ENCODE results near the gene RNU5D-1.
A peak's percentile ranks its signal among the peaks of the same experiment; 100 is the strongest.
"Not testable (repeated sequence)": the region's sequence is repeated elsewhere in the genome, so short reads cannot be mapped to it uniquely, and the experiment has no call there.

RNU5D-1 gene

DNA sequence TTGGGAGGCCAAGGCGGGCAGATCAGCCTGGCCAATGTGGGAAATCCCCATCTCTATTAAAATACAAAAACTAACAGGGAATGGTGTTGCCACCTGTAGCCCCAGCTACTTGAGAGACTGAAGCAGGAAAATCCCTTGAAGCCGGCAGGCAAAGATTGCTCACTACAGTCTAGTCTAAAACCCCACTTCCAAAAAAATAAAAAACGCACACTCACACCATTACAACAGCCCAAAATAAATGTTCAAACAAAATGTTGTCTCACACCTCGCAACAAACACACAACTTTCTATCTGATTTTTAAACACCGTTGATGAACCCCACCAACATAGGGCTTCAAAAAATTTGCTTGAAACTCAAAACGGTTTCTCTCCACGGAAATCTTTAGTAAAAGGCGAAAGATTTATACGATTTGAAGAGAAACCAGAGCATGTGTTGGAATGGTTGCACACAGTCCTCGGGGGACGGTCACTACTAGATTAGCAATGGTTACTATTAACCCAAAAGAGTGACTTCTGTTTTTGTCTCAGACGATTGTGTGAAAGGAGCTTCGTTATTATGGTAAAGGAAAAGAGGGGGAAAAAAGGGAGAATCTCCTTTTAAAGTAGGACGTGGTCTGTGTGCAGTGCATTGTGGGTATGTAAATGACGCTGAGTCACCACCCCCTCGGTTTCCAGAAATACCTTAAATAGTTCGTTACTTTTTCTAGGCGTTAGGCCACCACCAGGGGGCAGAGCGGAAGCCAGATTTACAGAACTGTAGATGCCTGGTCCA lies at the start of gene RNU5D-1:
Gene RNU5D-1, minus strand, starts transcription at position 430 of the 772 bp plus-strand sequence.
- peak; percentile 92 to 94 for DNase-seq (ENCODE audit: low read depth in 2 of 2)

DNA sequence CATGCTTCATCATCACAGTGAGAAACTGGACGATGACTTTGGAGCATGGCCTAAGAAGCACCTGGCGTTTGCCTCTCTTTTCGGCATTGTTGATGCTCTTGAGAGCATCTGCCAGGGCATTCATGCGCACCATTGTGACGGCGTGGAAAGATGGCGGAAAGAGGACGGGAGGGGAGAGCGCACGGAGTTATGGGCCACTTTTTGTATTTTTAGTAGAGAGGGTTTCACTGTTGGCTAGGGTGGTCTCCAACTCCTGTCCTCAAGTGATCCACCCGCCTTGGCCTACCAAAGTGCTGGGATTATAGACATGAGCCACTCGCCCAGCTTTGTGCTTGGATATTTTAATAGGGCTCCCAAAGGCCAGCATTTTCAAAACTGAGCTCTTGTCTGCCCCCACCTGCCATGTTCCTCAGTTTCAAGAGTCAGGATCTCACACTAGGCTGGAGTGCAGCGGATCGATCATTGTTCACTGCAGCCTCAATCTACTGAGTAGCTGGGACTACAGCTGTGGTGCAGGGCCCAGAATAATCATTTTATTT lies 49.7 kb upstream of the RNU5D-1 start:
- no peak for DNase-seq (ENCODE audit: low read depth in 2 of 2)

DNA sequence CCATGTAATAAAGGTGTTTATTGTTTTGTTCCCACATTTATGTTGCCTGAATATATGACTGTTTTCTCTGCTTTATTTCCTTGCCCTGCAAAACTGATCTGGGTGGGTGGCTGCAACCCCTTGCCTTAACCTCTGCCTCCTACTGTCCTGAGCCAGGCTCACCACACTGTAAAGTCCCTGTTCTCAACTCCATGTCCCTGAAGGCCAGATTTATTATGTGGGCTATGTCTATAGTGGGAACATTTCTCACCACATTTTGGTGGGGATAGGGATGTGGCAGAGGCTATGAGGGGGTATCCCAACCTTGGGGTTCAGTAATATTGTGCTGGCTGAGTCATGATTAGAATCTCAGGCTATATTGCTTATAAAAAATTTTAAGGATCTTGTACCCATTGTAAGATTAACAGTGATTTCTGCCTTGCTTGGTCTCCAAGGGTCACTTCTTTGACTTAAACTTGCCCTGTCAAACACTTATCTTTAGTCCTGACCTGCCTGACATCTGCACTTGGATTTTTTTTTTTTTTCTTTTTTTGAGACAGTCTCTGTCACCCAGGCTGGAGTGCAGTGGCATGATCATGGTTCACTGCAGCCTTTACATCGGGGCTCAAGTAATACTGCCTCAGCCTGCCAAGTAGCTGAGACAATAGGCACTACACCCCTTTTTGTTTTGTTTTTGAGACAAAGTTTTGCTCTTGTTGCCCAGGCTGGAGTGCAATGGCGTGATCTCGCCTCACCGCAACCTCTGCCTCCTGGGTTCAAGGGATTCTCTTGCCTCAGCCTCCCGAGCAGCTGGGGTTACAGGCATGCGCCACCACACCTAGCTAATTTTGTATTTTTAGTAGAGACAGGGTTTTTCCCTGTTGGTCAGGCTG lies 48.0 kb upstream of the RNU5D-1 start:
- no peak for DNase-seq (ENCODE audit: low read depth in 2 of 2)

DNA sequence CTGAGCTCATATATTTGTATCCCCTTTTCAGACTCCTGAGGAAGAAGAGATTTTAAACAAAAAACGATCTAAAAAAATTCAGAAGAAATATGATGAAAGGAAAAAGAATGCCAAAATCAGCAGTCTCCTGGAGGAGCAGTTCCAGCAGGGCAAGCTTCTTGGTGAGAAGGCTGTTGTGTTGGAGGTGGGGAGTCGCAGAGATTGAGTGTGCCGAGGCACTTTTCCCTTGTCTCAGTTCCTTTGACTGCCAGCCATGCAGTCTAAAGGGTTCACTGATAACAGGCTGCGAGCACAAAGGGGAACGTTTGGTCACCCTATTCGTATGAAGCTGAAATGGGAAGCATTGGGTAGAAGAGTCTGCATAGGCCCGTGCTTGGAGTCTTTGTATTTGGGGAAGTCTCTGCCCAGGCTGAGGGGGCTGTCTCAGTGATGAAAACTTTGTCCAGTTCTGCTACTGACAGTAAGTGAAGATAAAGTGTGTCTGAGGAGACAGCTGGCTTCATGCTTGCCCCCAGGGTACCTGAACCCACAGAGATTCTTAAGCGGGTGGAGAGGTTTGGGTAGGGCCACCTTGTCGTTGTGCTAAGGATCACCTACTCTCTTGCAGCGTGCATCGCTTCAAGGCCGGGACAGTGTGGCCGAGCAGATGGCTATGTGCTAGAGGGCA lies 47.1 kb upstream of the RNU5D-1 start:
- DNase-seq (ENCODE audit: low read depth in 2 of 2): no peak

DNA sequence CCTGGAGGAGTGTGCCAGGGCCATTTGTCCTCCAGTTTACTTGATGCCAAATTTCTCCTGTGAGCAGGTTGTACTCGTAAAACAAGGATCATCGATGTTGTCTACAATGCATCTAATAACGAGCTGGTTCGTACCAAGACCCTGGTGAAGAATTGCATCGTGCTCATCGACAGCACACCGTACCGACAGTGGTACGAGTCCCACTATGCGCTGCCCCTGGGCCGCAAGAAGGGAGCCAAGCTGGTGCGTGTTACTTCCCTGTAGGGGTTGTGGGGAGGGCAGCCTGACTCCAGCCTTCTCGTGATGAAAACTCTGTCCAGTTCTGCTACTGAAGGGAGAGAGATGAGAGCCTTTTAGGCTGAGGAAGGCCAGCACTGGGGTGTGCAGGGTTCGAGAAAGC lies 46.6 kb upstream of the RNU5D-1 start:
- DNase-seq (ENCODE audit: low read depth in 2 of 2): no peak

DNA sequence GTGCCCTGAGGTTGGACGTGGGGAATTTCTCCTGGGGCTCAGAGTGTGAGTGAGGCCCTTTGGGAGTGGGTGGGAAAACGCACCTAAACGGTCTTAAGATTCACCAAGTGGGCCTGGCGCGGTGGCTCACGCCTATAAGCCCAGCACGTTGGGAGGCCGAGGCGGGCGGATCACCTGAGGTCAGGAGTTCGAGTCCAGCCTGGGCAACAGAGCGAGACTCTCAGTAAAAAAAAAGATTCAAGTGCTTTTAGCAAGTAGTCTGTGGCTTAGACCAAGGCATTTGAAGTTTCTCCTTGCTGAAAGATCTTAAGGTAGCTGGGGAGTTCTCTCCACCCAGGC lies 45.7 kb upstream of the RNU5D-1 start:
- DNase-seq (ENCODE audit: low read depth in 2 of 2): no peak

DNA sequence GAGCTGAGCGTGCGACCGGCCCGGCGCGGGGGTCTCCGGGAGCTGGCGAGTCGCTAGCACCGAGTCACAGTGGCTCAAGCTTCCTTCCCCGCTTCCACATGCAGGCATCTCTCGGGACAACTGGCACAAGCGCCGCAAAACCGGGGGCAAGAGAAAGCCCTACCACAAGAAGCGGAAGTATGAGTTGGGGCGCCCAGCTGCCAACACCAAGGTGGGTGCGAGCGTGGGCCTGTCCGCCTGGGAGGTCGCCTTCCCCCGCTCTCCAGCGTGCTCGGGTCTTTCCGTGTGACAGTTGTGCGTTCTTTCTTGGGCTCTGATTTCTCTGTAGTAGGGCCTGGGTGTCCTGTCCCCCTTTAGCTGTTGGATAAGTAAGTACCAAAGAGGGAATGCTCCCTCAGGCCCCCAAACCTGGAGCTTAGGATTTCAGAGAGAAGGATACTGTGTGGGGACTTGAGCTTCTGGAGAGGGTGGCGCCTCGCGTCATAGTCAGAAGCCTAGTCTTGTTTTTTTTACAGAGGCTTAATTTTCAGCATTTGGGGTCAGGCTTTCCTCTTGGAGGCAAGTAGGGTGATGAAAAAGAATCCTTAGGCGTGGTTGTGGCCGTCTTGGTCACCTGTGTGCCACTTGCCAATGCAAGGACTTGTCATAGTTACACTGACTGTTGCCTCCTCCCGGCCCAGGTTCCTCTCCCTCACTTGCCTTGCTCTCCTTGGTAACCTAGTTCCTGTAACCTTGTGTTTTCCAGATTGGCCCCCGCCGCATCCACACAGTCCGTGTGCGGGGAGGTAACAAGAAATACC lies 45.2 kb upstream of the RNU5D-1 start:
- no peak for DNase-seq (ENCODE audit: low read depth in 2 of 2)

DNA sequence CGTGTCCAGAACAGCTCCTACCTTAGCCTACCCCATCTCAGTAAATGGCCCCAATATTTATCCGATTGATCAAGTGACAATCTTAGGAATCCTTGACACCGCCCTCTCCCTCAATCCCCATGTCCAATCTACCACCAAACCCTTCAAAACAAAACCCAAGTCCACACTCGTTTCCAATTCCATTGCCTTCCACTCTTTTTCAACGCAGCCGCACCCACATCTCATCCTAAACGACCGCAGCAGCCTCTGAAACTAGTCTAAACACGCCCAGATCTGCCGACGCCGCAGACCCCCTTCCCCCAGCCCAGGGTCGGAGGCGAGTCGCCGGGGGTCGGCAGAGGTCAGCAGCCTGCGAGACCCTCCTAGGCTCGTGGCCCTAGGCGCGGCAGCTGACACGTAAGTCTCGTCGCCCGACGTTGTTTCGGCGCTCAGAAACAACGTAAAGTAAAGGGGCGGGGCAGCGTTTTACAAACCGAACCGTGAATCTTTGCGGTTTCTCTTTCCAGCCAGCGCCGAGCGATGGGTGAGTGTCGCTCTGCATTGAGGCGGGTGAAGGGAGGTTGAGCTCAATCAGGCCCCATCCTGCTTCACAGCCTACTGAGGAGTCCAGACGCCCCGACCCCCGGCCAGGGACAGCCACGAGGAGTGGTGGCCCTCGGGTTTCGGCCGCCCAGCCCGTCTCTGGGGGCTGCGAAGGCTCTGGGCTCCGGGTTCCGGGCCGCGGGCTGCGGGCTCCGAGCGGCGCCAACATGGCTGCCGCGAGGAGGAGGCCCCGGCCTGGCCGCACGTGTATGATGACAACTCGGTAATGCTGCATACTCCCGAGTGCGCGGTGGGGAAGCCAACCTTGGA lies 44.3 kb upstream of the RNU5D-1 start, which contains the start of gene RPS8:
Gene RPS8, plus strand, starts transcription at position 463 of the 852 bp plus-strand sequence. Its CDS starts 57 bp downstream, at position 520.
- peak; percentile 74 to 81 for DNase-seq (ENCODE audit: low read depth in 2 of 2)

DNA sequence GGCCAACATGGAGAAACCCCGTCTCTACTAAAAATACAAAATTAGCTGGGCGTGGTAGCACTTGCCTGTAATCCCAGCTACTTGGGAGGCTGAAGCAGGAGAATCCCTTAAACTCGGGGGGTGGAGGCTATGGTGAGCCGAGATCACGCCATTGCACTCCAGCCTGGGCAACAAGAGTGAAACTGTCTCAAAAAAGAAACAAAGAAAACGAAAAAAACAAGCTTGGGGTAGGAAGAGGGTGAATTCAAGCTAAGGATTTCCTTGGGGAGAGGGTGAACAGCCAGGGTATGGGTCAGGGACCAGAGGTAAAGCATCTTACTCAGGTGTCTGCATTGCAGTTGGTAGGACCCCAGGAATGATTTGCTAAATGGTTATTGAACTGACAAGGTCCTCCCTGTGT lies 35.5 kb upstream of the RNU5D-1 start:
- DNase-seq (ENCODE audit: low read depth in 2 of 2): not testable (repeated sequence)

DNA sequence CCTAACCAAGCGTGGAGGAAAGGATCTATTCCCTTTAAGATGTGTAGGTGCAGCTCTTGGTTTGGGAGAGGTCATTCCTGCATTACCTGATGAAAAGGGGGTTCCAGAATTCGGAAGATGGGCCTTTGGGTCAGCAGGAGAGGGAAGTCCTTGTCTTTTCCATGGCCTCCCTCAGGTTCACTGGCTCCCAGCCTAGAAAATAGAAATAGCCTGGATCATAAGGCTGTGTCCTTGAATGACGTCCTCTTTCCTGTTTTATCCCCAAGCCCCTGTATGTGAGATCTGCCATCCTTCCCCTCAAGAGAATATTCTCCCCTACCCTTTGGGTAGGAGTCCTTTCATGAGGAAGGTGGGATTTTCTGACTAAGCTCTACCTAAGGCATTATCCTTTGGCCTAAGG lies 29.9 kb upstream of the RNU5D-1 start:
- no peak for DNase-seq (ENCODE audit: low read depth in 2 of 2)

DNA sequence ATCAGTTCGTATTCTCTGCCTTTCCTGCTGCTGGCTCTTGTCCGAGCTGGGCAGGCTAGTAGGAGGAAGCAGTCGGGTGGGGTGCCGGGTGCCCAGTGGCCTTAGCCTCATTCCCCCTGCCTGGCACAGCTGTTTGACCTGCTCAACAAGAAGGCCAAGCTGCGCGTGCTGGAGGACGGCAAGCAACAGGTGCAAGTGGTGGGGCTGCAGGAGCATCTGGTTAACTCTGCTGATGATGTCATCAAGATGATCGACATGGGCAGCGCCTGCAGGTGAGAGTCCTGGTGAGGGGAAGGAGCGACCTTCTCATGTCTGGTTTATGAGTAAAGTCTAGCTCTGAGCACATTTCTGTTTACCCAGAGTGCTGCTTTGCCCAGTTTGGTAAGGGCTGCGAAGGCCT lies 28.1 kb upstream of the RNU5D-1 start:
- no peak for DNase-seq (ENCODE audit: low read depth in 2 of 2)

DNA sequence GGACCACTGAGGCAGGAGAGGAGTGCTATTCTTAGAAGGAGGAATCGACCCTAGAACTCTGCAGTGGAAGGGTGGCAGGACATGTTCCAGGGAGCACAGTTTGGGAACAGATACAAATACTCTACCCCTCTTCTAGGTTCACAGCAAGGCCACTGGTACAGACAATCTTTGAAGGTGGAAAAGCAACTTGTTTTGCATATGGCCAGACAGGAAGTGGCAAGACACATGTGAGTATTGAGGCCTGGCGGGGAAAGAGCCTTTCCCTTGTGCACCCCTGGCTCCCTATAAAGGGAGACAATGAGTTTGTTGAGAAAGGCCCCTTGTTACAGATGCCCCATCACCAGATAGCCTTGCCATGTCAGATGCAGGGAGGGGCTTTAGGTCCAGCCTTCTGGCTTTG lies 26.4 kb upstream of the RNU5D-1 start:
- DNase-seq (ENCODE audit: low read depth in 2 of 2): no peak

DNA sequence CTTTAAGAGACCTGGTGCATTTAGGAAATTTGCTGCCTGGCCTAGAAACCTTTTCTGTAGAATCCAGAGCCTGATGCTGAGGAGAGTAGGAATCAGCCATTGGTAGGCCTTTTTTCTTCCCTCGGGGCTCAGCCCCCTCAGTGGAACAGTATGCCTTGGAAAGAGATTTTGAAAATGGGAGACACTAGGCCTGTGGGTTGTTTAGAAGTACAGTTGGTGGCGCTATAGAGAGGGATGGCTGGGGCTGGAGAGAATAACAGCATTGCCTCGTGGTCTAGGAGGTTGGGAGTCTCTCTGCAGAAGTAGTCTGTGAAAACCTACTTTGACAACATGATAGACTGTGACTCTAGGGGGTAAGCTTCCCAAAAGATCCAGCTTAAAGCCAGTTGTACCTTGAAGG lies 16.9 kb upstream of the RNU5D-1 start:
- DNase-seq (ENCODE audit: low read depth in 2 of 2): no peak

DNA sequence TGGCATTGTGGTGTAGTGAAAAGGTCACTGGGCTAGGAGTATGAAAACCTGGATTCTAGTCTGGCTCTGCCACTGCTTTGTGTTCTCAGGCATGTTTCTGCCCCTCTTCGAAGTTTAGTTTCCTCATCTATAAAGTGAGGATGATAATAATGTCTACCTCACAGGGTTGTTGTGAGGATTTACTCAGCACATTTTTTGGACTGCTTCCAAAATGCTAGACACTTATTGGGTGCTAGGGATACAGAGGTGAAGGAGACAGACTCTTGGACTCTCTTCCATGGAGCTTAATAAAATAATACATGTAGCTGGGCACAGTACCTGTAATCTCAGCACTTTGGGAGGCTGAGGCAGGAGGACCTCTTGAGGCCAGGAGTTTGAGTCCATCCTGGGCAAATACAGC lies 12.2 kb upstream of the RNU5D-1 start:
- DNase-seq (ENCODE audit: low read depth in 2 of 2): no peak

DNA sequence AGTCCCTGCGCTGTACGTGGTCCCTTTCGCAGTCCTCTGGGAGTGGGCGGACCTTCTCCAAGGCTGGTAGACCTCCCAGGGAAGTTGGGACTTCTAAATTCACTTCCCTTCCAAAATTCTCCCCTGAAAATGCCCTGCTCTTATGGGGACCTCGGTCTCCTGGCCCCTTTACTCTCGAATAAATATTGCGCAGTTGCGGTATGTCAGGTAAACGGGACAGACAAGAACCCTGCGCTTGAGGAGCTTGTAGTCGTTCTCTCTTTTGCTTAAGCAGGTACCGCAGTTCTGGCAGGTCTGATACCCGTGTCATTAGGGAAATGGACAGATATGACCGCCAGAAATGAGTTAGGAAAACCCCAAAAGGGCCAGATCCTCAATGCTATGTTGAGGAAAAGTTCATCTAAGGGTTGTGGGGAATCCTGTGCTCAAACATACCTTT lies 9.2 kb upstream of the RNU5D-1 start:
- no peak for DNase-seq (ENCODE audit: low read depth in 2 of 2)

DNA sequence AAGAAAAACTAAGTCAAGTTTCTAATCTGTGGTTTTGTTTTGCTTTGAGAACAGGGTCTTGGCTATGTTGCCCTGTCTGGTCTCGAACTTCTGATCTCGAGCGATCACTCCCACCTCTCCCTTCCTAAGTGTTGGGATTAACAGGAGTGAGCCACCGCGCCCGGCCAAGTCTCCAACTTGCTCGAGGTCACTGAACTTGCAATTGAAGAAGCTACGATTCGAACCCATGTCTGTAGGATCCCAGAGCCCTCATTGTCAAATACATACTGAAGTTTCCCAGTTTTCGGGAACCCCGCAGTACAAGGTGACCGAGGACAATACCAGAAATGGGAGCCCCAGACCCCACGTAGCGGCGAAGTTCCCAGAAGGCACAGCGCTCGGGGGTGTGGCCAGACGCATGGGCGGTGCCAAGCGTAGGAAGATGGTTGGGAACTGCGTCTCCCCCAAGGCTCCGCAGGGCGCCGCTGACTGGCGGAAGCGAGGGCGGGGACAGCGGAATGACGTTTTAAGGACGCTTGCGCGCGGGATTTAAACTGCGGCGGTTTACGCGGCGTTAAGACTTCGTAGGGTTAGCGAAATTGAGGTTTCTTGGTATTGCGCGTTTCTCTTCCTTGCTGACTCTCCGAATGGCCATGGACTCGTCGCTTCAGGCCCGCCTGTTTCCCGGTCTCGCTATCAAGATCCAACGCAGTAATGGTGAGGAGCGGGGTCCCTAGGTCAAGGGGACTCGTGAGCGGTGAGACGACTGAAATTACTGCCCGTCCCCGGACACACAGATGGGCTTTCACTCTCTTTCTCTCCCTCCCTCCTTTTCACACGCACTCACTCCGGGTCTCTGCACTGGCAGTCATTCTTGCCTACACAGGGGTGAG lies 8.6 kb upstream of the RNU5D-1 start, which contains the start of gene KIF2C:
Gene KIF2C, plus strand, starts transcription at position 531 of the 872 bp plus-strand sequence. Its CDS starts 96 bp downstream, at position 627.
- peak; percentile 94 to 97 for DNase-seq (ENCODE audit: low read depth in 2 of 2)

DNA sequence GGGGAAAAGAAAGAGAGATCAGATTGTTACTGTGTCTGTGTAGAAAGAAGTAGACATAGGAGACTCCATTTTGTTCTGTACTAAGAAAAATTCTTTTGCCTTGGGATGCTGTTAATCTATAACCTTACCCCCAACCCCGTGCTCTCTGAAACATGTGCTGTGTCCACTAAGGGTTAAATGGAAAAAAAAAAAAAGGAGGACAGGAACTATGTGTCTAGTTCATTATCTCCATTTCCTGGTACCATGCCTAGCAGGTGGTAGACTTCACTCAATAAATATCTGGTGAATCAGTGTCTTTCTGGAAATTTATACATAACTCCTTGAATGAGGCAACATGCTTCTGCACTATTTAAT lies 8.0 kb upstream of the RNU5D-1 start:
- not testable (repeated sequence) for DNase-seq (ENCODE audit: low read depth in 2 of 2)

DNA sequence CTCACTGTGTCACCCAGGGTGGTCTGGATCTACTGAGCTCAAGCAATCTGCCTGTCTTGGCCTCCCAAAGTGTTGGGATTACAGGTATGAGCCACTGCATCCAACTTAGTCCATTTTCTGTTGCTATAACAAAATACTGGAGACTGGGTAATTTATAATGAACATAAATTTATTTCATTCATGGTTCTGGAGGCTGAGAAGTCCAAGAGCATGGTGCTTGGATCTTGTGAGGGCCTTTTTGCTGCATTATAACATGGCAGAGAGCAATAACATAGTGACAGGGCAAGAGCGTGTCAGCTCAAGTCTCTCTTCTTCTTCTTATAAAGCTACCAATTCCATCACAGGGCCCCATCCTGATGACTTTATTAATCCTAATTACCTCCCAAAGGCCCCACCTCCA lies 5.0 kb upstream of the RNU5D-1 start:
- DNase-seq (ENCODE audit: low read depth in 2 of 2): no peak

DNA sequence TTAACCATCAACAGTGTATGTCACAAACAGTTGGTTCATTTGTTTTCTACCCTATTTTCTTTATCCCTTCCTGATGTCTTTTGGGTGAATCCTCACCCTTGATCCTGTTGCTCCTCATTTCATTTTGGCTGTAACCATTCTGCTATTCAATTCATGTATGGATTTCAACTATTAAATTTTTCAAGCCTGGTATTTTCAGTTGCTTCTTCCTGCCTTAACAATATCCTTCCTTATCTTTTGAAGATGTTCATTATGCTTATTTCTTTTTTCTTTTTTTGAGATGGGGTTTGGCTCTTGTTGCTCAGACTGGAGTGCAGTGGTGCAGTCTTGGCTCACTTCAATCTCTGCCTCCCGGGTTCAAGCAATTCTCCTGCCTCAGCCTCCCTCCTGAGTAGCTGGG lies 2.8 kb upstream of the RNU5D-1 start:
- no peak for DNase-seq (ENCODE audit: low read depth in 2 of 2)
